NCI-H2107 (cell line): Measurements from ENCODE around the gene CASP7.

ENCODE experiments used
- DNase-seq: peaks from one replicate; lab custom pipeline; 2025; lab: John Stamatoyannopoulos, UW

The CASP7 gene

DNA sequence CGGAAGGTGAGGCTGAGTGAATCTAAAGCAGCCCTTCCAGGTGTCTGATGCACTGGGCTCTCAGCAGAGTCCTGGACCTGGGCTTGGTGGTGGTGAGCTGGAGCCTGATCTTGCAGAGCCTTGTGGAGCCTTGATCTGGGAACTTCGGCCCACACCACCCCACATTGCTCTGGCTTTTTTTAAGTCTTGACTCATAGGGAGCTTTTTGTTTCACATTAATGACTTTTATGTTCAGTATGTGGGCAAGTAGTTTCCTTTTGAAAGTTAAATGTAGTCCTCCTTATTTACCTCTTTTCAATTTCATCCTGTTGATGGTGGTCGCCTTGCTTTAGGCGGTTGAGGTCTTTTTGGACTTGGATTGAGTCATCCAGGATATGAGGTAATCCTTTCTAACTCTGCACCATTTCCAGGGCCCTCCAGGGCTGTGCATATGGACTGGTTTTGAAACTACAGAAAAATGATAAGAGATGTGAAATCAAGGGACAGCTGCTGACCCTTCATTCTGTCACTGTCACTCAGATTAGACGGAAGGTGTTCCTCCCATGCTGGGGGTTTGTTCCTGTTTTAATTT lies 12.9 kb upstream of the CASP7 start:
- no peak for DNase-seq

- no peak for DNase-seq
Measured at GRCh38 chr10:113680190-113681111, 739 bp downstream of the CASP7 start.

DNA sequence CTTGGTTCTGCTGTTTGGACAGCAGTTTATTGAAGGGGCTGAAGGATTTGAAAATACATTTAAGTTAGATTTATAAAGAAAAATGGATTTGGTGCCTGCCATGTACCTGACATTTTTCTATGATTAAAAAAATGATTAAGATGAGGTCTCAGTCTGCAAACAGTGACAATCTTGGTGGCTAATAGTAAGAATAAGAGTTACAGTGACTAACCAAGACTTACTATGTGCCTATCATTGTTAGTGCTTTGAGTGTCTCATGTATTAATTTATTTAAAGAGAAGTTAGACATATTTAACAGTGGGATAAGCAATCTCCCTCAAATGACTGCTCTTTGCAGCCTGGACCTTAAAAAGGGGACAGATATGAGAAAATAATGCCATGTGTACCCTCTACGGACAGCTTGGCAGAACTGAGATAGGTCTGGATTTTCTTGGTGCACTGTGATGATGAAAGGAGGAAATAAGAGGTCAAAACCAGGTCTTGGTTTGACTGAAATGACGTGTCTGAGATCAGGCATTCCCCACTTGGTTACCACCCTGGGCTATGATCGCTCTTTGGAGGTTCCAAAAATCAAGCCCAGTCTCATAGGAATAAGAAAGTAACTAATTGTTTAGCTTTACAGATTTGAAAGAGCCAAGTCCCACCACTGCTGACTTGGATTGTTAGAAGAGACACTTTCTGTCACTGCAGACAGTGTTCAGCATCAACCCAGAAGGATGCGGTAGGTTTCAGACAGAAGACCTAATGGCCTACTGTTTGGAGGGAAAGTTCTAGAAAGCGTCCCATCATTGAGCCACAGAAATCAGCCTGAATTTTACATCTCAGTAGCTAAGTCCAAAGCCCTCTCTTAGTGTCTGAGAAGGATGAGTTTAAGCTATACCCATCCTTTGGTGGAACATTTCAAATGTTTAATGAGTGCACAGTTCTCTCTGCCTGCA lies 2.1 kb downstream of the CASP7 start:
- no peak for DNase-seq

DNA sequence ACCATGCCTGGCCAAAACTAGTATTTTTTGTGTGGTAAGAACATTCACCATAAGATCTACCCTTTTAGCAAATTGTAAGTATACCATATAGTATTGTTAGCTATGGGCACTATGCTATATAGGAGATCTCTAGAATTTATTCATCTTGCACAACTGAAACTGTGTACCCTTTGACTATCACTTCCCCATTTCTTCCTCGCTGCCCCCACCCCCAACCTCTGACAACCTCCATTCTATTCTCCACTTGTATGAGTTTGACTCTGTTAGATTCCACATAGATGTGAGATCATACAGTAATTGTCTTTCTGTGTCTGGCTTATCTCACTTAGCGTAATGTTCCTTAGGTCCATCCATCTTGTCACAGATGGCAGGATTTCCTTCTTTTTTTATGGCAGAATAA lies 3.6 kb downstream of the CASP7 start:
- DNase-seq = no peak

DNA sequence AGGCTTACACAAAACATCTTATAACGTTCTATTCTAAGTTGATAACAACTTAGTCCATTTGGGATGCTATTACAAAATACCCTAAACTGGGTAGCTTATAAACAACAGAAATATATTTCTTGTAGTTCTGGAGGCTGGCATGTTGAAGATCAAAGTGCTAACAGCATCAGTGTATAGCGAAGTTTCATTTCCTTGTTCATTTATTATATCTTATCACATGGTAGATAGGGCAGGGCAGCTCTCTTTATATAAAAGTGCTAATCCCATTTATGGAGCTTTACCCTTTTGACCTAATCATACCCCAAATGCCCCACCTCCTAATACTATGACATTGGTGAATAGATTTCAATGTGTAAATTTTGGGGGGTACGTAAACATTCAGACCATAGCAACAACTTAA lies 6.3 kb downstream of the CASP7 start:
- no peak for DNase-seq

DNA sequence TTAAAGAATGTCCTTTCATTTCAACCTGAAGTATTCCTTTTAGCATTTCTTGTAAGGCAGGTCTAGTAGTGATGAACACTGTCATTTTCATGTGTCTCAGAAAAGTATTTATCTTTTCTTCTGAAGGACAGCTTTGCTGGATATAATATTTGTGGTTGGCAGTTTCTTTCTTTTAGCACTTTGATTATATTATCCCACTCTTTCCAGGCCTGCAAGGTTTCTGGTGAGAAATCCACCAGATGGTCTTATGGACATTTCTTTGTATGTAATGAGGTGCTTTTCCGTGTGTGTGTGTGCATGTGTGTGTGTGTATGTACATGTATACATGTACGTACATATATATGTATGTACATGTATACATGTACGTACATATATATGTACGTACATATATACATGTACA lies 7.3 kb downstream of the CASP7 start:
- no peak for DNase-seq

- DNase-seq = no peak
Measured at GRCh38 chr10:113689057-113689456, 9.3 kb downstream of the CASP7 start.

- no peak for DNase-seq
Measured at GRCh38 chr10:113689574-113689973, 9.9 kb downstream of the CASP7 start.

DNA sequence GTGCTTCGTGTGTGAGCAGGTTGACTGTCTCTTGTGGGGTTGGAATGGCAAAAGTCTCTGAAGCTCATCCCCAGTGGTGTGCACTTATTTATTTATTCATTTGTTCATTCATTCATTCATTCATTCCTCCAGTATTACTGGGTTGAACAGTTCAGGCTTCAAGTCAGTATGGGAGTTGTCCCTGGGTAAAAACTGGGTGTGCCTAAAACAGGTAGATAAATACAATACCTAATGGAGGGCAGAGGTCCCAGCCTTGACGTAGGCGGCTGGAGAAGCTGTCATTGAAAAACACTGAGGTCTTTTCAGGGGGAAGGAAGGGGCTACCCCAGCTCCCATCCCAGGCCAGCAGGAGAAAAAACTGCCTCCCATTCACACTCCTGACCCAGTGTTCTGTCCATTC lies 11.0 kb downstream of the CASP7 start:
- DNase-seq = no peak

DNA sequence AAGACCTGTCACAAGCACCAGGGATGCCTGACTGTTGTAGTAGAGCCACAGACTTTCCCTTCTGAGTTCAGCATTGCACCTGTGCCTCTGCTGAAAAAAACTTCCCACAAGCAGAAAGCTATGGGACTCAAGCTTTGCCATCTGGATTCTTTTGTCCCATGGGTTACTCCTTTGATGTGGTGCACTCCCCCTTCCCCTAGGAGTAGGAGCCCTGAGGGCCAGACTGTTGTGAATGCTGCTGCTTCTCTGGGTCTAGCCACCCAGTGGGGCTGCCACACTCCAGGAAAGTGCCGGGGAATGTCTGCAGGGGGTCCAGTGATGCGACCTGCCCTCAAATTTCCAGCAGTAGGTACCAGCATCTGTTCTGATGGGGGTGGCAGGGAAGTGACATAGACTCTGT lies 11.7 kb downstream of the CASP7 start:
- DNase-seq = no peak

DNA sequence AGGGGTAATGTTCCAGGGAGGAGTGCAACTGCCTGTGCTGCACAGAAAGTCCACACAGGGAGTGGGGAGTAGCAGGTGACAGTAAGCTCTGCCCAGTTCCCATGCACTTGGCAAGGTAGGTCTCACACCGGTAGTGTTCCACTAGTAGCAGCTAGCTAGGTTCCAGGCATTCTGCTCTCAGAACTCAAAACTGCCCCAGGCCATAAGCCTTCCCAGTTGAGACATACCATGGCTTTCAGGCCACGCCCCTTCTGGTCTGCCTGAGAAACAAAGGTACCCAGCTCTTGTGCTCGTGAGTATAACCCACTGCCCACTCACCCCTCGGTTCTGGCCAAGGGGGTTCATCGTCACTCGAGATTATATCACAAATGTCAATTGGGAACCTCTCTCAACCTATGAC lies 12.6 kb downstream of the CASP7 start:
- no peak for DNase-seq

DNA sequence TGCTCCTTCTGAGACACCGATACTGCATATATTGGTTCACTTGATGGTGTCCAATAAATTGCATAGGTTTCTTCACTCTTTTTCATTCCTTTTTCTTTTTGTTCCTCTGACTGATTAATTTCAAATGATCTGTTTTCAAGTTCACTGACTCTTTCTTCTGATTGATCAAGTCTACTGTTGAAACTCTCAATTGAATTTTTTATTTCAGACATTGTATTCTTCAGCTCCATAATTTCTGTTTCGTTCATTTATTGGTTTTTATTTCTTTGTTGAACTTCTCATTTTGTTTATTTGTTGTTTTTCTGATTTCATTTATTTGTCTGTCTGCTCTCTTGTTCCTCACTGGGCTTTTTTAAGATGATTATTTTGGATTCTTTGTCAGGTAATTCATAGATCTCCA lies 13.6 kb downstream of the CASP7 start:
- DNase-seq = no peak

GRCh38 chr10:113695691-113696090 lies 16.0 kb downstream of the CASP7 start:
- DNase-seq = no peak

DNA sequence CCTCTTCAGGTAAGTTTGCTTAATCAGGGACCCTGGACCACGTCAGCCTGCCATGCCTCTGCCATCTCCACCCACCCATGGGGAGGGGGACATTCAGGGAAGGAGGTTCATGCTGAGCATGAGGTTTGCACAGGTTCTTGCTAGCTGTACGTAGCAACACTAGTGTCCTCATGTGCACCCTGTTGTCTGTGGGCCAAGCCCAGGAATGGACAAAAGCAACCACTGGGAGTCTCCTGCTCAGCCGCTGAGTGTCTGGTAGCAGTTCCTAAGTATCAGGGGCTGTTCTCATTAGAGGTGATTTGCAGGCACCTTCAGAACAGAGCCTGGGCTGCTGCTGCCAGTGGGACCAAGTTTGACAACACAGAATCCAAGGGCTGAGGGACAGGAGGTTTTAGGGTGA lies 17.9 kb downstream of the CASP7 start:
- DNase-seq = no peak

DNA sequence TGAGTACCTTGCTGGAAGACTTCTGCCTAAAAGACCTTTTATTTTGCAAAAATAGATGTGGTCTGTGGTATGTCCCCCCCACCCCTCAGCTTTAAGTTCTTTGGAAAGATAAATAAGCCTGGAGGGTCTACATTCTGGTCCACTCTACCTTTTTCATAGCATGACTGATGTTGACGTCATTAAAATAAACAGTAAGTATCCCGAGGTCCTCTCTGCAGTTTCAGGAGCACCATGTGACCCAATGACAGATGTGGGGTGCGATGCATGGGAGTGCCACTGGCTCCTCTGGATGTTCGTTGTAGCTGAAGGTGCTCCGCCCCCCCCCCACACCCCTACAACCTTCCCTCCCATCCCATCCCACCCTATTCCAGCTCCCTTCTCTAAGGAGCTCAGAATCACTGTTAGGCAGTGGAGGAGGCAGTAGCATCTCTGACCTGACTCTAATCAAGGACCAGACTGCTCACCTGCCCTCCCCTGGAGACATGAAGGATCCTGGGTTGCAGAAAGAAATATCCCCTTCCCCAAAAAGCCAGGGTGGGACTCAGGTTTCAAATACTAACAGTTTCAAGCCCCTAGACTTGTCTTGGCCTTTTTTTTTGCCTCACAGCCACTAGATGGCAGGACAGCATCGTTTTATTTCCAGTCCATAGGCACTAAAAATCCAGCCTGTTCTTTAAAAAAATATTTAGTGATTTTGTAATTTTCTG lies 25.1 kb downstream of the CASP7 start:
- DNase-seq = no peak

DNA sequence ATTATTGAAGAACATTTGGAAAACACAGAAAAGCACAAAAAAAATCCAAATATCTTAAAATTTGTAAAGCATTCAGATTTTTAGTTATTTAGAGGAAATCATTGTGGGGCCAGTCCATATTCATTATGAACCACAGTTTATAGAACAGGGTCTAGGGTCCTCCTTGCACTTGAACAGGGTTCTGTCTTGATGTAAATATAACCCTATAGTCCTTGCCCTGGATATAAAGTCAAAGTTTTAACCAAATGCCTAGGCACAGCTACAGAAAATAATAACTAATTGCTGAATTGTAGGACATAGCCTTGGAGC lies 25.6 kb downstream of the CASP7 start:
- no peak for DNase-seq

GRCh38 chr10:113706623-113707022 lies 26.9 kb downstream of the CASP7 start:
- no peak for DNase-seq

- no peak for DNase-seq
Measured at GRCh38 chr10:113708640-113709039, 28.9 kb downstream of the CASP7 start.

- no peak for DNase-seq
Measured at GRCh38 chr10:113709221-113709838, 29.6 kb downstream of the CASP7 start.

- no peak for DNase-seq
Measured at GRCh38 chr10:113711142-113711541, 31.4 kb downstream of the CASP7 start.

- no peak for DNase-seq
Measured at GRCh38 chr10:113712024-113712423, 32.3 kb downstream of the CASP7 start.
